ENCODE results near the gene GPR160.
"Not testable (repeated sequence)": the region's sequence is repeated elsewhere in the genome, so short reads cannot be mapped to it uniquely, and the experiment has no call there.

GPR160 gene

GRCh38 chr3:170111147-170111771 lies 73.5 kb downstream of the GPR160 start:
- DNase-seq (ENCODE audit: low read depth in 3 of 3) = no peak

DNA sequence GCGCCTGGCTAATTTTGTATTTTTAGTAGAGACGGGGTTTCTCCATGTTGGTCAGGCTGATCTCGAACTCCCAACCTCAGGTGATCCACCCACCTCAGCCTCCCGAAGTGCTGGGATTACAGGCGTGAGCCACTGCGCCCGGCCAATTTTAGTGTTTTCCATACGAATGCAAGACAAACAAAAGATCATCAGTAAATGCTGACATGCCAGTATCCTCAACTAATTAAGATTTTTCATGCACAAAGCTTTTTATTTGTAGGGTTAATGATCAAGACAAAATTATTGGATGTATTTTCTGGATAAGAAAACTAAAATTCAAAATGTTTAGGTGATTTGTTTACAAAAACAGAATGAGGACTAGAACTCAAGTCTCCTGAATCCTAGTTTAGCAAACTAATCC lies 76.4 kb downstream of the GPR160 start:
- DNase-seq (ENCODE audit: low read depth in 3 of 3) = not testable (repeated sequence)

DNA sequence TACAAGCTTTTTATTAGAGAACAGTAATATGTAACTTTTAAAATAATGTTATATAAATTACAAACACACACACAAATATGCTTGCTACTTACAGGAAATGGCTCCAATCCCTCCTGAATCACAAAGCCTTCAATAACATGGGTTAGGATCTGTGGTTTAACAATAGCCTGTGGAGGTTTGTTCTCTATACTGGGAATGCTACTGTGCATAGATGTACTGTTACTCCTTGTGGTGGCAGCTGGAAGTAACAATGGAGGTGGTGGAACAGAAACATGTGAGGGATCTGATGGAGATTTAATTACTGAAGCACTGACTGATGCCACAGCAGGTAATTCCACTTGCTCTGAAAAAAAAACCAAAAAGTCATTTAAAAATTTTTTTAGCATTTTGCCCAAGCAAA lies 79.3 kb downstream of the GPR160 start:
- DNase-seq (ENCODE audit: low read depth in 3 of 3) = no peak

DNA sequence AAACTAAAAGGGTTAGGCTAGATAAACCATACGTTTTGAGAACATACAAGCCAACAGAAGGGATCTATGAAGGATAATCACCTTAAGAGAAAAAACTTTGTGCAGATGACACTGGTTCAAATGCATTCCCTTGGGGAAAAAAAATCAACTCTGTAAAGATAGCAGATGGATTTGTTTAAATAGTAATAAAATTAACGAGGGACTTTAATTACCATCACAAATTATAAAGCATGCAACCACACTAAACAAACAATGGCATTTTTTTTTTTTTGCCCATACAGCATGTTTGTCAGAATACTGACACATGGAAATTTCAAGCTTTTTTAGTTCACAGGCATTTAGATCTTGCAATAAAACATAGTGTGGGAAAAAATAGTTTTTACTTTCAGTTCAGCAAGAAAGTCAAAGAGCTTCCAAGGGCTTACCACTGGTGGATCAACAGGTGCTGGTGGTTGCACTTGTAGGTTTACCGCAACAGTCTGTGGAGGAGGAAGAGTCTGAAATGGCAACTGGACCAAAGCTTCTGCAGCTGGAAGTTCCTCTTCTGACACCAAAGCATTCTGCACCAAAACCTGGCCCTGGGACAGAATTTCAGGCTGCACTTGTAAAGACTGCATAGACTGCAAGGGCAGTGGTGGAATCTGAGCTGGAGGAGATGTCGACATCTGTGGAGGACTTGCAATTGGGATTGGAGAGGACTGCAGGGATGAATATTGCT lies 90.6 kb downstream of the GPR160 start:
- no peak for DNase-seq (ENCODE audit: low read depth in 3 of 3)

DNA sequence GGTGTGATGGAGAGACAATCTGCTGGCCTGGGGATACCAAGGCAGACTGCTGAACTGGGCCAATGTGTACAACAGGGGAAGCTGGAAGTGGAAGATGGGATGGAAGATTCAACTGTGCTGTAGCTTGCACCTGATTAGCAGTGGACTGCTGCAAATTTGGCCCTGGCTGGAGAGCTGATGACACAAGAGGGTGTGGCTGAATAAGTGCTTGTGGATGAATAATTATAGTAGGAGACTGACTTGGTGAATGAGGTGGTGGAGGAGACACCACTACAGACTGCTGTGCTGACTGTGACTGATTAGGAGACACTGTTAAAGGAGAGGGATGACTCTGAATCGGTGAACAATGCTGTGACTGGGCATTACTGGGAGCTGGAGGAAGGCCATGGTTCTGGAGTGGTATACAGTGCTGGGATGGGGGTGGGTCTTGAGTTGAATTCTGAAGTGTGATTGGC lies 91.2 kb downstream of the GPR160 start:
- no peak for DNase-seq (ENCODE audit: low read depth in 3 of 3)

GRCh38 chr3:170130532-170130931 lies 92.7 kb downstream of the GPR160 start:
- DNase-seq (ENCODE audit: low read depth in 3 of 3) = no peak

- DNase-seq (ENCODE audit: low read depth in 3 of 3) = no peak
Observed at GRCh38 chr3:170132335-170132734, 94.5 kb downstream of the GPR160 start.

Data from stimulated activated CD4-positive, alpha-beta T cell treated with anti-CD3 and anti-CD28 coated beads, TNF-alpha, amount 100 ng/mL, for 48 hours (primary cell).